ENCODE results near the gene RIN3.

Gene RIN3

DNA sequence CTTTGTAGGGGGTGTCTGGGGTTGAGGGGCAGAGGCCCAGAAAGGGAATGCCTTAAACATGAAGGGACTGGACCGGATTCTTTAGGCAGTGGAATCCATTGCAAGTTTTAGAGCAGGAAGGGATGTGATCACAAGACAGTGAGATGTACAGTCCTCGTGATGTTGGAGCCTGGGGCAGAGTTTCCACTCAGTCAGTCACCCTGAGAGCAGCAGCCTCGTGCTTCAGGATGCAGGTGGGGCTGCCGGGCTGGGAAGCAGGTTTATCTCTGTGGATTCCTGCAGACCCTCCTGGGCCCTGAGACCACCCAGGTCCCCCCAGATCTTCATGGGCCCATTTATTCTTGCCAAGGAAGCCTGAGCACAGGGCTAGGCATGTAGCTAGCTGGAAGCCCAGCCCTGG lies 38.5 kb downstream of the RIN3 start:
- in situ Hi-C loops (cut with MboI; ENCODE audit: low sequenced_read_pairs): no loop called here

DNA sequence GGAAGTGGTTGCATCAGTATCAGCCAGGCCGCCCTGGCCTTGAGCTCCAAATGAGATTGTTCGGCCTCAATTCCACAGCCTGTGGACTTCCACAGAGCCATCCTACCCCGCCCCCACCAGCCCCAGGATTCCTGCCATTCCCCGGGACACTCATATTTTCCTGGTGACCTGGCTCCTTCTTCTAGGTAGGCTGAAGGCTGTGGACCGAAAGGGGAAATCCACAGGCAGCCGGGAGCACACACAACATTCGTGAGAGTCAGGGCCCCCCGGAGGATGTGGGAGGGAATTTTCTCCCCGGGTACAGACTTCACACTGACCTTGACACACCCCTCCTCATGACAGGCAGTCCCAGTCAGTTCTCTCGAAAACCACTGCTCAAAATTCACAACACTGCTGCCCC lies 39.9 kb downstream of the RIN3 start:
- in situ Hi-C loops (cut with MboI; ENCODE audit: low sequenced_read_pairs): no loop called here

DNA sequence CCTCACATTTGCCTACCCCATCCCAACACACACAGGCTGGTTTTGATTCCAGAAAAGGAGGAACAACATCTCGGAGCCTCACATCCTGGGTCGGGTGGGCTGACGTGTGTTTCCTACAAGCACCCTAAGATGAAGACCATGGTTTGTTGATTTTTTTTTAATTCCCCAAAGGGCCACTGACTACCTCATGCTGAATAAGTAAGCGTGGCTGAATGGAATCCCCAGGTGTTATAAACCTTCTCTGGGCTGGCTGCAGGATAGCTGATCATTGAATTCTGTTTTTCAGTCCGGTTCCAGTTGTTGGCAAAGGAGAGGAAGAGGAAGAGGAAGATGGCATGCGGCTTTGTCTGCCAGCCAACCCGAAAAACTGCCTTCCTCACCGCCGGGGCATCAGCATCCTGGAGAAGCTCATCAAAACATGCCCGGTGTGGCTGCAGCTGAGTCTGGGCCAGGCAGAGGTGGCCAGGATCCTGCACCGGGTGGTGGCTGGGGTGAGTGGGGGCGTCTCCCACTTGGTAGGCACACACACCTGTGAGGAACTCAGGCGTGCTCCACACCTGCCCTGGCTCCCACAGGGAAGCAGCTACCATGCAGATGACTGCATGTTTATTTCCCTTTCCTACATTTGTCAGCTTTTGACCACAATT lies 42.0 kb downstream of the RIN3 start:
- in situ Hi-C loops (cut with MboI; ENCODE audit: low sequenced_read_pairs): no loop called here

DNA sequence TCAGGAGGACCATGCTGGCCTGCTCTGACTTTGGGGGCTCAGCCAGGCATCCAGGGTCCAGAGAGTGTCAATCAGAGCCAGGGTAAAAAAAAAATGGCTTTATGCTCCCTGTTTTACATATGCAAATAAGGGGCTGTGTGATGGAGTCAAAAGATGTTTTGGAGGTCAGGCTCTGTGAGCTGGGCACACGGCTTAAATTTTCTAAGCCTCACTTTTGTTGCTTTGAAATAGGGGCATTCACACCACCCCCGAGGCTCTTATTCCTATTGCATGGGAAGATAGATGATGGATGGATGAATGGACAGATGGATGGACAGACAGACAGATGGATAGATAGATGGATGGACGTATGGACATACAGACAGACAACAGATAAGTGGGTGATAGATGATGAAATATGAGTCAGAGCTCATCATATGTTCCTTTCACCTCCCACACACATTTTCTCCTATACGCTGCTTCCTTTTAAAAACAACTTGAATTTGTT lies 42.7 kb downstream of the RIN3 start:
- in situ Hi-C loops (cut with MboI; ENCODE audit: low sequenced_read_pairs): no loop called here

DNA sequence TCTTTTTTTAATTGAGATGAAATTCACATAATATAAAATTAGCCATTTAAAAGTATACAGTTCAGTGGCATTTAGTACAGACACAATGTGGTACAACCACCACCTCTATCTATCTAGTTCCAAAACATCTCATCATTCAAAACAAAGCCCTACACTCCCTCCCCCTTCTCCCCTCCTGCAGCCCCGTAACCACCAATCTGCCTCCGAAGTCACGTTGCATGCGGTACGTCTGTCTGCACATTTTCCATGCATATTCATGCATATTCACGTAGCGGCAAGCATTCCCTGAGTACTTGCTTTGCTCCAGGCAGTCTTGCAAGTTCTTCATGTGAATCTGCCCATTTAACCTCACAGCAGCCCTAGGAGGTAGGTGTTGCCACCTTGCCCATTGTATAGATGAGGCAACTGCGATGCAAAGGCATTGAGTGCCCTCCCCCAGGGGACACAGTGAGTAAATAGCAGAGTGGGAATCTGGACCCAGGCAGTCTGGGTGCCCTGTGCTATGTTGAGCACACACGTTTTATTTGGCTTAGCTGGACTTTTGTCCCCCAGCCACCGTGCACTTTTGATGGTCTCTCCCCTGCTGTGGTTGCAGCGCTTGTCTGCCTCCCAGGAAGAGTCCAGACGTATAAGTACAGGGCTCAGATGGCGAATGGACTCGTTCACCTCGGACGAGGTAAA lies 43.4 kb downstream of the RIN3 start:
- in situ Hi-C loops (cut with MboI; ENCODE audit: low sequenced_read_pairs): no loop called here

DNA sequence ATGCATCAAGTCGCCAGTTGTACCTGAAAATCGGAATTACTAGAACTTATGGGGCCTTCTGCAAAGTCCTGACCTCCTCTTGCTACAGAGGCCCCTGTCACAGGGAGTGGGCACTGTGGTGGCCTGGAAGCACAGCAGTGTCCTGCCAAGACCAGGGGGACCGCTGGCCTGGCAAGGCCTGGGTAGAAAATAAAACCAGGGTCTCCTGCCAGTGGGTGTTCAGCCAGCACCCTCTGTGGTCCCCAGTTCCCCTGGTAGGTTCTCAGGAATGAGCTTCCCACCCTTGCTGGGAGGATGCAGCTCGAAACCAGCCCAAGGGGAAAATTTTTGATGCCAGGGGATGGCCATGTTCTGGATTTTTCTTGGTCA lies 43.9 kb downstream of the RIN3 start:
- in situ Hi-C loops (cut with MboI; ENCODE audit: low sequenced_read_pairs): no loop called here

DNA sequence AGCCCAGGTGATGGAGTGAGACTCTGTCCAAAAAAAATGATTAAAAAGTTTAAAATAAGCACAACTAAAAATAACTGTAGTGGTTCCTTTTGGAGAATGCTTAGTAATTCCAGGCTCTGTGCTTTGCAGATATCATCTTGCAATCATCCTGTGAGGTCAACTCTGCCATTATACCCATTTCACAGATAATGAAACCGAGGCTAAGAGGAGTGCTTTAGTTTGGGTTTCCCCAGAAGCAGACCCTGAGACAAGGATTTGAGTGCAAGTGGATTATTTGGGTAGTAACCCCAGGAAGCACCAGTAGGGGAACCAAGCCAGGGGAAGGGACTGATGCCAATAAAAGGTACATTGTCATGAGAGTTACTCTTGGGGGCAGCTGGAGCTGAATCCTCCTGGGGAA lies 44.7 kb downstream of the RIN3 start:
- in situ Hi-C loops (cut with MboI; ENCODE audit: low sequenced_read_pairs): no loop called here

DNA sequence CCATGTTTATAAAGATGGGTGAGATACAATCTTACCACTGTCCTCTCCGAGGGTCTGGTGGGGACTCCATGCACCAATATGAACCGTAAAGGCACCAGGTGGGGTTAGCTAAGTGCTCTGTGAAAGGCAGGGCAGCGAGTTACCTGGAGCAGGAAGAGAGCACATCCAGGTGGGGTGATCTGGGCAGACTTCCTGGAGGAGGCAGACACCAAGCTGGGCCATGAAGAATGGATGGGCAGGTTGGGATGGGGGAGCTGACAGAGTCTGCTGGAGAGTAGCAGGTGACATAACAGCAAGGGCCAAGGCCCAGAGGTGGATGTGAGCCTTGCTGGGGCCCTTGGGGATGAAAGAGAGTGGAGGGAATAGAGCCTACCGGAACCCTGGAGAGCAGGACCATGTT lies 45.9 kb downstream of the RIN3 start:
- in situ Hi-C loops (cut with MboI; ENCODE audit: low sequenced_read_pairs): no loop called here

DNA sequence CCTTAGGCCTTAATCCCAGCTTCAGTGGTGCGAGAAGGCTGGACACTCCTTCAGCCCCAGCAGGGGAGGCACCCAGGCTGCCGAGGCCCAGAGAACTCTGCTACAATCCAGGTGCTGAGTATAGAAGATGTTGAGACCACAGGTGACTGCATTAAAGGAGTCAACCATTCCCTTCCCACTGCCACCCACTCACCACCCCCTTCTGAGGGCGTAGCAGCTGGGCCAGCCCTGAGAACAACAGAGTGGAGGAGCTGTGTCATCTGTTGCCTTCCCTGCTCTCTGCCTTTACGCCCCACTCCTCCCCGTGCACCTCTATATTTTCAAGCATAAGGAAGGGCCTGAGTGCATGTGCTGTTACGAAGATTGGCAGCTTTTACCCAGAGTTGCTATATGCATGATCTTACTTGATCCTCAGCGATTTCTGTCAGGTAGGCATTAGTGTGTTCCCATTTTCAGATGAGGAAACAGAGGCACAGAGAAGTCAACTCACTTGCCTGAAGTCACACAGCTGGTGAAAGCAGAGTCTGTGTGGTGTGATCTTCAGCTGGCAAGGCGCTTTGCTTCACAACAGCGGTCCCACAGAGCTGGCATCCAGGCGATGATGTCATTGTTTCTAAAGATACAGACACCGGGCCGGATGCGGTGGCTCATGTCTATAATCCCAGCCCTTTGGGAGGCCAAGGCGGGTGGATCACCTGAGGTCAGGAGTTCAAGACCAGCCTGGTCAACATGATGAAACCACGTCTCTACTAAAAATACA lies 46.7 kb downstream of the RIN3 start:
- in situ Hi-C loops (cut with MboI; ENCODE audit: low sequenced_read_pairs): no loop called here

DNA sequence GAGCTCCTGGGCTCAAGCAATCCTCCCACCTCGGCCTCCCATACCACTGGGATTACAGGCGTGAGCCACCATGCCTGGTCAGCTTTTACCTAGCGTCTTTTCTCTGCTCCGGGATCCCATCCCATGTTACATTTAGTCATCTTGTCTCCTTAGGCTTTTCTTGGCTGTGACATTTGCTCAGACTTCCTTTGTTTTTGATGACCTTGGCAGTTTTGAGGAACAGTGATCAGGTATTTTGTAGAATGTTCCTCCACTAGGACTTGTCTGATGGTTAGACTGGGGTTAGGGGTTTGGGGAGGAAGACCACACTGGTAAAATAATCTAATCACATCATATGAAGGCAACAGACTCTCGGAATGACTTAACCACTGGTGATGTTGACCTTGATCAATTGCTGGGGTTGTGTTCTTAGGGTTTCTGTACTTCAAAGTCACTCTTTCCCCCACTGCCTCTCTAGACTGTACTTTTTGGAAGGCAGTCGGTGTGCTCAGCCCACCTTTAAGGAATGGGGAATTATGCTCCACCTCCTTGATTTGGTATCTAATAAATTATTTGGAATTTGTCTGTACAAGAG lies 48.4 kb downstream of the RIN3 start:
- in situ Hi-C loops (cut with MboI; ENCODE audit: low sequenced_read_pairs): no loop called here

DNA sequence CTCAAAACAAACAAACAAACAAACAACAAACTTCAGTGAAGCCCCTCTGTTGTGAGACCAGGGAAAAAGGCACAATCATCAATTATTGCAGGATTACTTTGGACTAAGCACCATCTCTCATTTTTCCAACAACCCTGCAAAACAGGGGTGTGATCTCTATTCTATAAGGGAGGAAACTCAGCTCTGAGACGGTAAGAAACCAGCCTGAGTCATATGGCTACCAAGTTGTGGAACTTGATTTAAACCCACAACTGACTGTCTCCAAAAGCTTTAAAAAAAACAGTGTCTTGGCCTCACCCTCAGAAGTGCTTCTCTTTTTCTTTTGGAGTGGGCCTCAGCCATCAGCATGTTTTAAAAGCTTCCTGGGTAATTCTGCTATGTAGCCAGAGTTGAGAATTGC lies 49.8 kb downstream of the RIN3 start:
- in situ Hi-C loops (cut with MboI; ENCODE audit: low sequenced_read_pairs): no loop called here

DNA sequence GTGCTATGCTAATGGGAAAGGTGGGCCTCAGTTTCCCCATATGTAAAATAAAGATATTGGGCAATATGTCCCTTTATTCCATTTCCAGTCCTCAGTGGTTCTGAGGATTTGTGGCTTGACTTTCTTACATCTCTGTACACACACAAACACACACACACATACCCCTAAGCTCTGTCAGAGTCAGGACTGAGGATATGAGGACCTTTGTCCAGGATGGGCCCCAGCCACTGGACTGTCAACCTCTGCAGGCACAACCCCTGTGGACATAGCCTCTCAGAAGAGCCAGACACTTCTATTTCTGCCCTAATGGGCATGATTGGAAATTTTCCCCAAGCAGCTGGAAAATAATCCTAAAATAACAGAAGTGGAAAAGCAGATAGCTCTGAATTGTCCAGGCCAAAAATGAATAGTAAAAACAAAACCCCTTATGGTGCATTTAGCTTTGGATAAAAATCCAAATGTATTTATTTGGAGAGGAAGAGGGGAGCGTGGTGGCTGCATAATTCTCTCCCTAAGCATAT lies 50.2 kb downstream of the RIN3 start:
- in situ Hi-C loops (cut with MboI; ENCODE audit: low sequenced_read_pairs): no loop called here

DNA sequence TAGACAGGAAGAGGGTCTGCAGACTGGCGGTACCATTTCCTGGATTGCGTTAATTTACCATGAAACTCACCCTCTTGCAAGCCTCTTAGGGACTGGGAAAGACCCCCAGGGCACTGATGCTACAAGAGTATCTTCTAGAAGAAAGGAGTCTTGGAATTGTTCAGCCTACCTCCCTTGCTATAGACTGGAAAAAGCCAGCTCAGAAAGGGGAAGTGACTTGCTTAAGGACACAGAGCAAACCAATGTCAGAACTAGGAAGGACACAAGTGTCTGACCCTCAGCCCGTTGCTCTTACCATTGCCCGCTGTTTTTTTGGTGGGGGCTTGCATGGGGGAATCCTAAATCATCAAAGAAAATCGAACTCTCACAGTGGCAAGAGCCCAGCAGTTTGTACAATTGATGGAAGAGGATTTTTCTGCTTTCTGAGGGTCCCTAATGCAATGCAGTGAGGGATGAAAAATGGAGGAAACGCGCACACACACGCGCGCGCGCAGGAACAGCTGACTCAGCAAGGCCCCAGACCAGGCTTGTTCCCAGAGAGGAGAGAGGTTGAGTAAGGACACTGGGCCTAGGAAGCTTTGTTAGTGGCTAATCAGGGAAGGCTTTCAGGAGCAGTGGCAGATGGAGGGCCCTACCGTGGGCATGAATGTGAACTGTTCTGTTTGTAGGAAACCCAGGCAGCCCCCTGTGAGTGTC lies 50.9 kb downstream of the RIN3 start:
- in situ Hi-C loops (cut with MboI; ENCODE audit: low sequenced_read_pairs): no loop called here

DNA sequence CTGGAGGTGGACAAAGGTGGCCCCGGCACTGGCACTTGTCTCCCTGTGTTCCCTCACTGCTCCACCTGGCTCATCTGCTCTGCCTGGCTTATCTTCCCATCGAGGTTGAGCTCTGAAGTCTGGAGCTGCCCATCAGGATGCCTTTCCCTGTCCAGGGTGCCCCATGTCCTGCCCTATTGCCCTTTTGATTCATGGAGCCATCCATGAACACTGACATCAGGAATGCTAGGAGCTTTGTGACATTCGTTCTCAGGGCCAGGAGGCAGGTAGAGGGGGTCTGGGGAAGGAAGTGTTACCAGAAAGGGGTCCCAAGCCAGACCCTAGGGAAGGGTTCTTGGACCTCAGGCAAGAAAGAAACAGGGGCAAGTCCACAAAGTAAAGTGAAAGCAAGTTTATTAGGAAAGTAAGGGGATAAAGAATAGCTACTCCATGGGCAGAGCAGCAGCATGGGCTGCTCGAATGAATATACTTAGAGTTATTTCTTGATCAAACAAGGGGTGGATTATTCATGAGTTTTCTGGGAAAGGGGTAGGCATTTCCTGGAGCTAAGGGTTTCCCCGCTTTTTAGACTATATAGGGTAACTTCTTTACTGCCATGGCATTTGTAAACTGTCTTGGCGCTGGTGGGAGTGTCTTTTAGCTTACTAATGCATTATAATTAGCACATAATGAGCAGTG lies 51.6 kb downstream of the RIN3 start:
- in situ Hi-C loops (cut with MboI; ENCODE audit: low sequenced_read_pairs): no loop called here

DNA sequence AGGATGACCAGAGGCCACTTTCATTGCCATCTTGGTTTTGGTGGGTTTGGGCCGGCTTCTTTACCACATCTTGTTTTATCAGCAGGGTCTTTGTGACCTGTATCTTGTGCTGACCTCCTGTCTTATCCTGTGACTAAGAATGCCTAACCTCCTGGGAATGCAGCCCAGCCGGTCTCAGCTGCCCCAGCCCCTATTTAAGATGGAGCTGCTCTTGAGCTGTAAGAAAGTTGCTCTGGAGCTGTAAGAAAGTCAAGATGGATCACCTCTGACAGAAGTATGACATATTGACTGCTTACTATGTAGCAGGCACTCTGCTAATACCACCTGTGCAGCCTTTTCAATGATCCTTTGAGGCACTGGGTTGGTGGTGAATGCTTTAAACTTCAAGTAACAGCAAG lies 52.1 kb downstream of the RIN3 start:
- in situ Hi-C loops (cut with MboI; ENCODE audit: low sequenced_read_pairs): no loop called here

DNA sequence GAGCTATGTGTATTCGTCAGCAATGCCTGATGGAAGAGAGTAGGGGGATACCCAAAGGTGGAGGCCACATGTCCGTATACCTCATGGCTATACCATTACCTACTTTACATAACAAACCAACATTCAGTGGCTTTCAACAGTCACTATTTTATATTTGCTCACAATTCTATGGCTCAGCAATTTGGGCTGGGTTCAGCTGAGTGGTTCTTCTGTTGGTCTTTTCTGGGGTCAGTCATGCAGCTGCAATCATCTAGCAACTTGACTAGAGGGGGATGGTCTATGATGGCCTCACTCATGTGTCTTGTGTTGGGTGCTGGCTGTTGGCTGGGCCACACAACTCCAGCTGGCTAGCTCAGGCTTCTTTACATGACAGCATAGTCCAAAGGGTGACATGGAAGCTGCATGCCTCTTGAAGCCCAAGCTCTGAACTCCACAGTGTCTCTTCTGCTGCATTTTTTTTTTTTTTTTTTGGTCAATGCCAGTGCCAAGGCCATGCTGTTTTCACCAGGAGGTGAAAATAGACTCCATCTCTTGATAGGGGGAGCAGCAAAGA lies 53.7 kb downstream of the RIN3 start:
- in situ Hi-C loops (cut with MboI; ENCODE audit: low sequenced_read_pairs): no loop called here

DNA sequence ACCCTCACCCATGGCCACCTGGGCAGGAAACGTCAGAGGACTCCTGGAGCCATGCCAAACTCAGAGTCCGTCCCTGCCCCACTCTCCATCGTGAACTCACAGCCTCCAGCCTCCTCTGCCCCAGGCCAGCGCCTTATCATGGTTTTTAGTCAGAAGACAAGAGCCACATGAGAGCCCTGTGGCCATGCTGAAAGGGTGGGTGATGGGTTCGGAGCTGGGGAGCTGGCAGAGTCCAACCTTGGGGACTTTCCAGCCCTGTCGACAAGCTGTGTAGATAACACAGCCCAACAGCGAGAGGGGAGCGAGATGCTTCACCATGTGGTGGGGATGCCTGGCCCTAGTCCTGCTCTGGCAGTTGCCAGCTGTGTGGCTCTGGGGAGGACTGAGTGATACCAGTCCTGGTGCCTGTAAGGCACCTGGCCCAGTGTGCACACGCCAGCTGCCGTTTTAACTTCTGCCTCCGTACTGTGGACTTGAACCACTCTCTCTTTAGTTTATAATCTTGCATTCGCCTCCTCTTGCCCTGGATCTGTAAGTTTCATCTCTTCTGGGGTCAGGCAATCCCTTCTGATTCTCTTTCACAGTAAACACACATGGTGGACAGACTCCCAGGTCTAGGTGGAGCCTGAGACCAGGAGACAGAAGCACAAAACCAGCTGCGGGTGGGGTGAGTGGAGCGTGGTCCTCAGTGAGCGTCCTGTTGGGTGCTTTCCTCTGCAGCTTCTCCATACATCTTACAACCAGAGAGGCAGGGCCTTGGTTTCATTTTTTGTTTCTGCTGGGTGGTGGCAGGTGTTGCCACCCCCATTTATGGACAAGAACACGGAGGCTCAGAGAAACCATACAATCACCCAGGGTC lies 55.3 kb downstream of the RIN3 start:
- in situ Hi-C loops (cut with MboI; ENCODE audit: low sequenced_read_pairs): no loop called here

DNA sequence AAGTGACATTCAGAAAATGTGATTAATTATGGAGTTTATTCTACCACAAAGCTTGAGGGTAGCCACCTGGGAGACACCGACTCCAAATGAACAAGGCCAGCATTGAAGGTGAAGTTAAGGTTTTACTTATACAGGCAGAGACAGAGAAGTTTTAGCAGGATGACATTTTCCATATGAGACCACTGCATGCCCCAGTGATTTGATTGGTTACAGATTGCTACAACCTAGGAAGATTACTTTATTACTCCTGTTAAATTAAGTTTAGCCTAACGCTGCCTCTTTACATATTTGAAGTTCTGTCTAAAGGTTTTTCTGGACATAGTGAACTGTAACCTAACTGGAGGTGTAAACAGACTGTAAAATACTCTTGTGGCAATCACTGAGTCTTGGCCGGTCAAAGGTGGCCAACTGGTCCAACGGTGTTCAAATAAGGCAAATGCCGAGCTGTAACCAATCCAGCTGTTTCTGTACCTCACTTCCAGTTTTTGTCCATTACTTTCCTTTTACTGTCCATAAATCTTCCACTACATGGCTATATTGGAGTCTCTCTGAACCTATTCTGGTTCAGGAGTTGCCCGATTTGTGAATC lies 57.2 kb downstream of the RIN3 start:
- in situ Hi-C loops (cut with MboI; ENCODE audit: low sequenced_read_pairs): no loop called here

DNA sequence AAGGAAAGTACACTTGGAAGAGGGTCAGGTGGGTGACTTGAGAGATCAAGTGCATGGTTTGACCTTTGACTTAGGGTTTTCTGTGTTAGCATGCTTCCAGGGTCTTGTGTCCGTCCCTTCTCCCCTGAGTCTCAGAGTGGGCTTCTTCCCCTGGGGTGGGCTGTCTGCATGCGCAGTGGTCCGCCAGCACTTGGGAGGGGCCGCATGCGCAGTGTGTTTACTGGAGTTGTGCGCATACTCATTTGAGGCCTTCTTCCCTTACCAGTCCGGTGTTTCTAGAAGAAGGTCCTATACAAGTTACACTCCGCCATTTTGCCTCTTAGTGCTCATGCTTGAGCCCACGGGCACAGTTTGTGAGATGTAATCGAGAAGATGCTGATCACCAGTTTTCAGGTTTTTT lies 58.5 kb downstream of the RIN3 start:
- in situ Hi-C loops (cut with MboI; ENCODE audit: low sequenced_read_pairs): no loop called here

Measured in HL-60/S4 treated with phorbol 12-myristate 13-acetate at 8.2 ng/mL for 4 days and 3 days (cell line).